Muscle of arm (tissue), 12 donors: ENCODE results near the gene OPHN1. TPM values are rescaled to one million over a fixed set of nuclear protein-coding genes. Genes with fewer than 3 reads are reported as not detected.
A peak's percentile ranks its signal among the peaks of the same experiment; 100 is the strongest.

ENCODE experiments used
- DNase-seq: peaks from one replicate; pipeline ENCODE4 v3.0.0-alpha.2; 2013
- polyA plus RNA-seq, 12 donors: library from polyadenylated mRNA; unstranded; fragments of 120-200 nt; gene quantifications; one replicate each; pipeline ENCODE4 v1.2.1, GENCODE V29; 2013; ENCODE audit not compliant: insufficient read length in 12 of 12

The OPHN1 gene
- polyA plus RNA-seq, 12 donors: 14.2 to 40.8 (median 17.9) TPM; not detected in 1

GRCh38 chrX:68254738-68255645, 178.3 kb downstream of the OPHN1 start:
- no peak for DNase-seq

DNA sequence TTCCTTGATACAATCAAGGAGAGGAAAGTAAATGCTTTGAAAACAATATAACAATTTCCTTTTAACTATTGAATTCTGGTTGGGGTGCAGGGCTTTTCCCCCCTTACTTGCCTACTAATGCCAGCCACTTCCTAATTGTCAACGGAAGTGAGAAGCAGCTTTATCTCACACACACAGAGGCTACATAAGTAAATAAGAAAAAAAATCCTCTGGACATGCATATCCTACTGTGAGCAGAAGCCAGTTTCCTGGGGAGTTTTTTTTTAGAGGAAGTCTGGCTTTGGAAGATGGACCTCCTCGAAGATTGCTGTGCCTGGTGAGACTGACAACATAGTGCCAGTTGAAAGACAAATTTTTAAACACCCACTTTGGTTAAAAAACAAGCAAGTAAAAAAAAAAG, 180.6 kb downstream of the OPHN1 start:
- DNase-seq: no peak

- no peak for DNase-seq
Measured at GRCh38 chrX:68249903-68250302, 183.4 kb downstream of the OPHN1 start.

- peak; percentile 64 for DNase-seq
Measured at GRCh38 chrX:68249401-68249831, 183.9 kb downstream of the OPHN1 start.

DNA sequence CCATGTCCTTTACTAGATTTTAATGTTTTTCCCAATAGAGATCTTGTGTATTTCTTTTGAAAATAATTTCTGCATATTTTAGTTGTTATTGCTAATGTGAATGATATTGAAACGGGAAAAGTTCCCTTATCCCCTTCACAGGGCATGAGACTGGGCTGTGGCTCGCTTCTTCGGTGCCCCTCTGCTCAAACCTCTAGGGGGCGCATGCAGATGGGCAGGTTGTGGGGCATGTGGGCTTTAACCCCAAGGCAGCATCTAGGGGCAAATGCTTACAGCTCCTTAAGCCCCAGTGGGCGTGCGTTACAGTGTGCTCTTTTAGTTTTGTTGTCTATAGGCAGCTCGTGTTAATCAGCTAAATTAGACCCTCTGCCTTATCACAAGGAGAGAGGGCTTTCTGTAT, 194.7 kb downstream of the OPHN1 start:
- DNase-seq: no peak

DNA sequence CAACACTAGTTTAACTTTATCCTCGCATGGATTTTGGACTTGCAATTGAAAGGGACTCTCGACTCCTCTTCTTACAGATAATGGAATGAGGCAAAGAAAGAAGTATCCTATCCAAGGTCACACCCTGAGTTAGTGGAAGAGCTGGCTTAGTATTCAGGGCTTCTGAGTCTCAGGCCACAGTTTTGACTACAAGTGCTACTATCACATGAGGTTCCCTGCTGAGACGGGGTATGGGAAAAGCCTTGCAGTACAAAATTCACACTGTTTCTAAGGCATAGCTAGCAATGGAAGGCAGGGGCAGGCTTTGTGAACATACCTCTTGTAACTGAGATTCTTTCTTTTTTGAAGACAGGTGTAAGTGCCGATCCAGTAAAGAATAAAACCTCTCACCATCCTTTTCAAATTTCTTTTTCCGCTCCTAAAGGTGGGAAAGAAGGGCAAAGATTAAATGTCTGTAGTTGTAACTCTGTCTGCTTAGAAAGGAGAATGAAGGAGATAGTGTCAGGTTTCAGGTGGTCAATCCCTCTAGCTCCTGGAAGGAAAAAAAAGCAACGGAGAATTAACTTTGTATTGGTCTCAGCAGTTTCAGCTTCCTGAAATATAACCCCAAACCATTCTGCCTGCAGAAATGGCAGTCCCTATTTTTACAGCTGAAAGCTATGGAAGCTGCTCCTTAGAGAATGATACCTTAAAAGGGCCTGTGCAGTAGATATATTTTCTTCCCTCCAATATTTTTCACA, 199.0 kb downstream of the OPHN1 start:
- DNase-seq: no peak

DNA sequence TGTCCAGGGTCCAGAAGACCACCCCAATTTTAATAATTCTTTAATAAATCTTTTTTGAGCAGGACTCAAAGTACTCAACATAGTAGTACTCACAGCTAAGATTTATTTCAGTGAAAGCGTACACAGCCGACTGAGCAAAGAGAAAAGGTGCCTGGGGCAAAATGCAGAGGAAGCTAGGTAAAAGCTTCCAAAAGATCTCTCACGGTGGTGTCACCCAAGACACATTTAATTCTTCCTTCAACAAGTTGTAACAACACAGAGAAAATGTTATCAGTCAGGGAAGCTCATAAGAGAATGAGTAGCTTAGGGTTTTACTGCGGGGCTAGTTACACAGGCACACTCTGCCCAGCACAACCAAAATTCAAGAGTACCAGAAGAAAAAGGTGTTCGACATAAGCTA, 201.1 kb downstream of the OPHN1 start:
- DNase-seq: no peak

- no peak for DNase-seq
Measured at GRCh38 chrX:68209008-68209407, 224.3 kb downstream of the OPHN1 start.

DNA sequence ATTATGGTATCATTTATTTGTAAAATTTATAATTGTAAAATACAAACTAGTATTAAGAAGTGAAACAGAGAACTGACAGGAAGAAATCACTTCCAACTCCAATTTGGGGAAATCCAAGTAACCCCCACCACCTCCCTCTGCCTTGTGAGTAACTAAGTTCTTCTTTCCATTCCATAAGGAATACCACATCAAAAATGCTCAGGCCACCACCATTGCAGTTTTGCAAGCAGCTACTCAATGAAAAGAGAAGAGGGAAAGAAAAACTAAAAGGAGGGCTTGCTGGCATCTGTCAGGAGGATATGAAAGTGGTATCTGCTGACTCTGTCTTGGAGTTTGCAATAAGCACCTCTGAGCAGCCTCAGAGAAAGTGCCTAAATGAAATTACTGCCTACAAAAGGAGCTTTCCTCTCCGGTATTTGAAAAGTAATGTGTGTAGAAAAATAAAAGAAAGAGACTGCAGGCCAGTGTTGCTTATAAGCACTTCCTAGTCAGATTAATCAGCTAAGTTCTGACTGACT, 228.7 kb downstream of the OPHN1 start:
- no peak for DNase-seq

DNA sequence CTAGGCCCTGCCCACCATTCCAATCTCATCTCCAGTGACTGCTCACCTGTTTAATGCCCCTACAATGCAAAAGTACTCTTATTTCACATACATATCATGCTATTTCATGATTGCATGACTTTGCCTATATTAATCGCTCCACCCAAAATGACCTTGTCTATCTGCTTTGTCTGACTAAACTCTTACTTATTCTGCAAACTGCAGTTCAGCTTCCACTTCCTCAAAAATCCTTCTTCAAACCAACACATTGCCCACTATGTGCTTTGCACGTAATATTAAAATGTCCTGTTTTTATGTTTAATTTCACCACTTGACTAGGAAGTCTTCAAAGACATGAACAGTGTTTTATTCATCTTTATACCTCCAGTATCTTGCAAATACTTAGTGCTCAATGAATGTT, 229.6 kb downstream of the OPHN1 start:
- no peak for DNase-seq

DNA sequence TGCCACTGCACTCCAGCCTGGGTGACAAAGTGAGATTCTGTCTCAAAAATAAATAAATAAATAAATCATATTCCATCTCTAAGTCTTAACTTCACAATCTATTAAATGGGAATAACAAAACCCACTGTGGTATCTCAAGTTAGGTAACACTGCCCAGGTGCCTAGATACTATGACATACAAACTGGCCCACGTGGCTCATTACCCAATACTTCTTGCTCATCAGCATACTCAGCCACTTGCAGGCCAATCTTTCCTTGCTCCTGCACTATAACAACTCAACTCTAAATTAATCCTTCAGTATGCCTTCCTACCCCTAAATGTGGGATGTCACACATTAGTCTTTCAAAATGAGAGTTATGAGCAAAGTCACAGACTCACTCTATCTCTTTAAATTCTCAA, 230.1 kb downstream of the OPHN1 start:
- DNase-seq: no peak

GRCh38 chrX:68199062-68199848, 234.0 kb downstream of the OPHN1 start:
- peak; percentile 7 for DNase-seq

GRCh38 chrX:68196939-68197791, 236.1 kb downstream of the OPHN1 start:
- peak; percentile 49 for DNase-seq

GRCh38 chrX:68195561-68195960, 237.7 kb downstream of the OPHN1 start:
- no peak for DNase-seq

DNA sequence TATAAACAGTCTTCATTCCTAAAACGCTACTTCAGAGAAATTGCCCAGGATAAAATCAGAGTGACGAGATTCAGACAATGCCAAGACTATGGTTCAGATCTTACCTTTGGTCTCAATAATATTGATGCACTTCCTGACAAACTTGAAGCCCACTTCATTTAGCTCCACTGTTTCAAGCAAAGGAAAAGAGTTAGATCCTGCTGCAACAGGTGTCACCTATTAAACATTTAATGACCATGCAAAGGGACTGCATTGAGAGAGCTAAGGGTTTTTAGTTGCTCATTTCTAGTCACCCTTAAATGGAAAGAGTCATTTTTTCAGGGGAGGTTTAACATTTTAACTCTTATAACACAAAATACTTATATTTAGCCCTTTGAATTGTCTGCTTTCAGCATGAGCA, 239.5 kb downstream of the OPHN1 start:
- DNase-seq: no peak

- DNase-seq: no peak
Measured at GRCh38 chrX:68193234-68193633, 240.1 kb downstream of the OPHN1 start.

- DNase-seq: no peak
Measured at GRCh38 chrX:68190799-68191198, 242.5 kb downstream of the OPHN1 start.

- no peak for DNase-seq
Measured at GRCh38 chrX:68186552-68187262, 246.6 kb downstream of the OPHN1 start.

DNA sequence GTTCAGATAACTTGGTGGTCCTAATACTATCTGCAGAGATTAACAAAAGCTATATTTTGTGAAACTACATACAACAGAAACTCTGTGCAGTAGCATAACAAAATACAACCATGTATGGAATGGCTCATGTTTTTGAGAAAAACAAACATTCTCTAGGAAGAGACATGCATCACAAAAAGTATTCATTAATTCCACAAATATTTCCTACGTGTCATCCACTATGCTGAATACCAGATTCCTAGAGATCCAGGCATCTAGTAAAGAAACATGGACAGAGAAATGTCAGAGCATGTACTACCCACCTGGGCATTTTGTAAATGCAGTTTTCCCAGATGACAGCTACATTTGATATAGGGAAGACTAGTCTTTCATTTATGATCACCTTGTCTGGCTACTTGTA, 248.1 kb downstream of the OPHN1 start:
- DNase-seq: no peak

DNA sequence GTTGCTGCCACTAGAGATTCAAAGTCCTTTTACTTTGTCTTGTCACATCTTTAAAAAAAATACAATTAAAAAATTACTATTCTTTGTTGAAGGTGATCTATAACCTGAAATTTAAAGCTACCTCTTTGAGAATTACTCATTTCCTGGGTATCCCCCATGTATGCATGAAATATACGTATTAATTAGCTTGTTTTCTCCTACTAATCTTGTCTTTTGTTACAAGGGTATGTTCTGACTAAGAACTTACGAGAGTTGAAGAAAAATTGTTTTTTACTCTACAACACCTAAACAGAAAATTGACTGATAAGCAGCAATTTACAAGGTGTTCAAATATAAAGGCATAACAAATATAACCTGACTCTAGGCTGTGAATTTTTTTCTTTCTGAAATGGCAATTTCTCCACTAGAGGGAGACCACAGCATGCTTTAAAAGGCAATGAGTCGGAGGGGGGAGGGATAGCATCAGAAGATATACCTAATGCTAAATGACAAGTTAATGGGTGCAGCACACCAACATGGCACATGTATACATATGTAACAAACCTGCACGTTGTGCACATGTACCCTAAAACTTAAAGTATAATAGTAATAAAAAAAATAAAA, 249.6 kb downstream of the OPHN1 start:
- peak; percentile 16 for DNase-seq
